ENCODE data around the gene SEC22A. TPM values are rescaled to one million over a fixed set of nuclear protein-coding genes. Genes with fewer than 3 reads are reported as not detected.
A peak's percentile ranks its signal among the peaks of the same experiment; 100 is the strongest.

The SEC22A gene
- total and polyA plus RNA-seq, 2 of the 13 experiments (the other 11 are each of a cell fraction or from before 2014, with no cell fraction given), result 14.1 to 17.3 TPM

- 0 out of 2 replicates have a peak, but pooled peaks have one; percentile 54 for TF ChIP-seq ZNF335 (CRISPR knock-in tag; IDR thresholded peaks at IDR 0.05)
- no peak for TF ChIP-seq ZNF740 (CRISPR knock-in tag; IDR thresholded peaks at IDR 0.05)
- TF ChIP-seq MED13 (CRISPR knock-in tag; IDR thresholded peaks at IDR 0.05), result no peak
- TF ChIP-seq PRMT3 (CRISPR knock-in tag; IDR thresholded peaks at IDR 0.05; ENCODE audit: borderline replicate concordance, low read depth), result no peak
- peak; percentile 81 for TF ChIP-seq SP4 (CRISPR knock-in tag; IDR thresholded peaks at IDR 0.05)
- no peak for TF ChIP-seq PTBP1 (IDR thresholded peaks at IDR 0.05; ENCODE audit: low read depth, low read length, poor library complexity, severe bottlenecking)
- no peak for TF ChIP-seq ZNF646 (CRISPR knock-in tag; IDR thresholded peaks at IDR 0.05)
- no peak for TF ChIP-seq CSRNP2 (CRISPR knock-in tag; conservative IDR thresholded peaks at IDR 0.05; ENCODE audit: low read depth)
- TF ChIP-seq RFX3 (CRISPR knock-in tag; IDR thresholded peaks at IDR 0.05), result no peak
- peak in 1 of 2 experiments; percentile 51; a peak in 1 of 4 replicates for TF ChIP-seq REST (IDR thresholded peaks at IDR 0.05; ENCODE audit: borderline replicate concordance in 1 of 2, low read depth in 1 of 2, low read length in 2 of 2)
- no peak for TF ChIP-seq HMGA1 (CRISPR knock-in tag; conservative IDR thresholded peaks at IDR 0.05)
- no peak for TF ChIP-seq SMAD9 (CRISPR knock-in tag; IDR thresholded peaks at IDR 0.05)
- no peak for TF ChIP-seq SNRNP70 (IDR thresholded peaks at IDR 0.05; ENCODE audit: low read depth, low read length)
- no peak for TF ChIP-seq MTF1 (CRISPR knock-in tag; IDR thresholded peaks at IDR 0.05)
- no peak for TF ChIP-seq GZF1 (CRISPR knock-in tag; IDR thresholded peaks at IDR 0.05)
Observed at GRCh38 chr3:123201557-123202427, at the start of gene SEC22A (continued).
